ENCODE data around the gene SERHL2.

The SERHL2 gene

GRCh38 chr22:42608136-42608822 is 54.5 kb downstream of the SERHL2 start:
- Histone ChIP-seq H3K27me3 (replicated peaks; ENCODE audit: control insufficient read depth, insufficient read depth, low read length) (no peaks in the 10 kb centered on the region), H3K4me3 (replicated peaks; ENCODE audit: low read depth, low read length) (no peak overlapping the region), H3K36me3 (ENCODE audit: control insufficient read depth, insufficient read depth, low read length) (peaks cover 12% of the 10 kb centered on the region)
- no peak for TF ChIP-seq CTCF (IDR thresholded peaks at IDR 0.05; ENCODE audit: insufficient read depth, low read length, poor library complexity, severe bottlenecking)
- no peak for DNase-seq (ENCODE audit: extremely low read depth, insufficient read length)

GRCh38 chr22:42608823-42609361 is 55.1 kb downstream of the SERHL2 start:
- Histone ChIP-seq H3K27me3 (replicated peaks; ENCODE audit: control insufficient read depth, insufficient read depth, low read length) (no peaks in the 10 kb centered on the region), H3K36me3 (ENCODE audit: control insufficient read depth, insufficient read depth, low read length) (peaks cover 12% of the 10 kb centered on the region), H3K4me3 (replicated peaks; ENCODE audit: low read depth, low read length) (no peak overlapping the region)
- DNase-seq (ENCODE audit: extremely low read depth, insufficient read length): no peak
- no peak for TF ChIP-seq CTCF (IDR thresholded peaks at IDR 0.05; ENCODE audit: insufficient read depth, low read length, poor library complexity, severe bottlenecking)

GRCh38 chr22:42610186-42610585 is 56.4 kb downstream of the SERHL2 start:
- no peak for TF ChIP-seq CTCF (IDR thresholded peaks at IDR 0.05; ENCODE audit: insufficient read depth, low read length, poor library complexity, severe bottlenecking)
- H3K4me3 ChIP-seq (replicated peaks; ENCODE audit: low read depth, low read length): no peak overlapping the region
- no peak for DNase-seq (ENCODE audit: extremely low read depth, insufficient read length)
- H3K27me3 ChIP-seq (replicated peaks; ENCODE audit: control insufficient read depth, insufficient read depth, low read length): no peaks in the 10 kb centered on the region
- peaks cover 12% of the 10 kb centered on the region for H3K36me3 ChIP-seq (ENCODE audit: control insufficient read depth, insufficient read depth, low read length)

GRCh38 chr22:42611051-42611450 is 57.3 kb downstream of the SERHL2 start:
- no peak for DNase-seq (ENCODE audit: extremely low read depth, insufficient read length)
- no peak for TF ChIP-seq CTCF (IDR thresholded peaks at IDR 0.05; ENCODE audit: insufficient read depth, low read length, poor library complexity, severe bottlenecking)
- Histone ChIP-seq H3K4me3 (replicated peaks; ENCODE audit: low read depth, low read length) (no peak overlapping the region), H3K36me3 (ENCODE audit: control insufficient read depth, insufficient read depth, low read length) (peaks cover 12% of the 10 kb centered on the region), H3K27me3 (replicated peaks; ENCODE audit: control insufficient read depth, insufficient read depth, low read length) (no peaks in the 10 kb centered on the region)

- peaks cover 9% of the 10 kb centered on the region for H3K36me3 ChIP-seq (ENCODE audit: control insufficient read depth, insufficient read depth, low read length)
- TF ChIP-seq CTCF (IDR thresholded peaks at IDR 0.05; ENCODE audit: insufficient read depth, low read length, poor library complexity, severe bottlenecking): no peak
- DNase-seq (ENCODE audit: extremely low read depth, insufficient read length): no peak
Measured at GRCh38 chr22:42612336-42612735, 58.6 kb downstream of the SERHL2 start.

More at GRCh38 chr22:42612336-42612735, 58.6 kb downstream of the SERHL2 start:
- Histone ChIP-seq H3K4me3 (replicated peaks; ENCODE audit: low read depth, low read length) (no peak overlapping the region), H3K27me3 (replicated peaks; ENCODE audit: control insufficient read depth, insufficient read depth, low read length) (no peaks in the 10 kb centered on the region)
